Lower leg skin (tissue), 4 donors: Measurements from ENCODE around the gene ZNF385D. TPM values are rescaled to one million over a fixed set of nuclear protein-coding genes. Genes with fewer than 3 reads are reported as not detected.

ENCODE experiments used
- DNase-seq, 2 donors: peaks; one replicate each; pipeline ENCODE4 v3.0.0-alpha.2; 2019; ENCODE audit warnings: low spot score in 2 of 2
- H3K4me3 ChIP-seq: fragments of 200-600 bp; sonication (generic); 2 replicates; pipeline ENCODE4 v1.5.1; 2017; ENCODE audit warnings: mild to moderate bottlenecking, low read depth; ENCODE audit not compliant: poor library complexity, severe bottlenecking
- CTCF ChIP-seq, 3 donors: fragments of 450-650 bp; IDR thresholded peaks; one replicate each; pipeline ENCODE4 v1.5.1; 2016; ENCODE audit warnings: antibody characterized with exemption in 3 of 3, mild to moderate bottlenecking in 3 of 3, moderate library complexity in 2 of 3
- POLR2A ChIP-seq, 2 donors: fragments of 450-650 bp; IDR thresholded peaks; one replicate each; pipeline ENCODE4 v1.6.1; 2016 to 2017; ENCODE audit warnings: antibody characterized with exemption in 2 of 2, mild to moderate bottlenecking in 1 of 2, moderate library complexity in 1 of 2
- WGBS, 2 donors: methylation state at CpG; one replicate each; pipeline ENCODE4 v1.1.5; 2018; 5-methylcytosine and 5-hydroxymethylcytosine counted together
- intact Hi-C: fragments of 100-400 bp; cut with DNase I; formaldehyde crosslinking; loops from one replicate; pipeline ENCODE4 v1.15.0; 2023; ENCODE audit warnings: low total_unique reads
- total RNA-seq, 4 donors: library from RNA; depleted of rRNA; stranded (reverse); fragments of >200 nt; gene quantifications; one replicate each; pipeline ENCODE4 v1.1.0, GENCODE V29; 2016

Gene ZNF385D
- total RNA-seq, 4 donors from 2014 or later, result 0.38 to 4.2 (median 2.1) TPM

- no peak overlapping the region for H3K4me3 ChIP-seq
- no peak for DNase-seq
- no peak for TF ChIP-seq CTCF (IDR thresholded peaks at IDR 0.05)
- no peak for TF ChIP-seq POLR2A (IDR thresholded peaks at IDR 0.05)
- WGBS, 2 donors, result 58 to 81% methylated on average over 3 of the region's 3 CpGs
- intact Hi-C loops, result no loop called here
Measured at GRCh38 chr3:21747376-21747775, 3.6 kb downstream of the ZNF385D start.

GRCh38 chr3:21745966-21746365 lies 5.0 kb downstream of the ZNF385D start:
- no peak for DNase-seq
- WGBS, 2 donors, result 64 to 81% methylated on average over 6 of the region's 6 CpGs
- intact Hi-C loops, result no loop called here
- TF ChIP-seq POLR2A (IDR thresholded peaks at IDR 0.05) (no peak), CTCF (IDR thresholded peaks at IDR 0.05) (no peak)
- no peak overlapping the region for H3K4me3 ChIP-seq

- no peak overlapping the region for H3K4me3 ChIP-seq
- intact Hi-C loops, result no loop called here
- no peak for DNase-seq
- TF ChIP-seq CTCF (IDR thresholded peaks at IDR 0.05) (no peak), POLR2A (IDR thresholded peaks at IDR 0.05) (no peak)
- 43 to 46% methylated on average over 2 of the region's 2 CpGs for WGBS, 2 donors
Measured at GRCh38 chr3:21744793-21745192, 6.2 kb downstream of the ZNF385D start.

- intact Hi-C loops, result no loop called here
- no peak overlapping the region for H3K4me3 ChIP-seq
- no peak for TF ChIP-seq CTCF (IDR thresholded peaks at IDR 0.05)
- TF ChIP-seq POLR2A (IDR thresholded peaks at IDR 0.05), result no peak
- no peak for DNase-seq
- 82 to 85% methylated on average over 15 of the region's 15 CpGs for WGBS, 2 donors
Measured at GRCh38 chr3:21738935-21739702, 11.9 kb downstream of the ZNF385D start.

- no peak for TF ChIP-seq CTCF (IDR thresholded peaks at IDR 0.05)
- TF ChIP-seq POLR2A (IDR thresholded peaks at IDR 0.05), result no peak
- no peak for DNase-seq
- WGBS, 2 donors, result 80 to 83% methylated on average over 1 of the region's 1 CpG
- intact Hi-C loops, result no loop called here
- H3K4me3 ChIP-seq, result no peak overlapping the region
Measured at GRCh38 chr3:21738283-21738682, 12.7 kb downstream of the ZNF385D start.

- TF ChIP-seq POLR2A (IDR thresholded peaks at IDR 0.05), result no peak
- no peak for TF ChIP-seq CTCF (IDR thresholded peaks at IDR 0.05)
- no peak for DNase-seq
- 35 to 40% methylated on average over 3 of the region's 3 CpGs for WGBS, 2 donors
- intact Hi-C loops, result no loop called here
- H3K4me3 ChIP-seq, result no peak overlapping the region
Measured at GRCh38 chr3:21734746-21735145, 16.3 kb downstream of the ZNF385D start.
